ENCODE data around the gene SPRY1. TPM values are rescaled to one million over a fixed set of nuclear protein-coding genes. Genes with fewer than 3 reads are reported as not detected.
A peak's percentile ranks its signal among the peaks of the same experiment; 100 is the strongest.

The SPRY1 gene
- total RNA-seq, 1 experiment from 2014 or later = 76.3 TPM

- no peak for TF ChIP-seq CTCF (conservative IDR thresholded peaks at IDR 0.05)
- WGBS (ENCODE audit: extremely low coverage, insufficient read length, low lambda C conversion rate) = no CpG with 5 or more reads among the region's 3 CpGs
- H2BK120ac ChIP-seq (ENCODE audit: low read depth, low read length, poor library complexity, severe bottlenecking) = no peak overlapping the region
These were observed 15.6 kb upstream of the SPRY1 start for GRCh38 chr4:123380728-123381716.

More at GRCh38 chr4:123380728-123381716, 15.6 kb upstream of the SPRY1 start:
- H2BK15ac ChIP-seq (ENCODE audit: low read depth, low read length) = no peak overlapping the region
- peak overlapping the region; percentile 99 for H2BK20ac ChIP-seq (ENCODE audit: low read depth, low read length, poor library complexity, severe bottlenecking)
- H3K56ac ChIP-seq (ENCODE audit: insufficient read length, low read depth, low read length) = no peak overlapping the region
- H2AK5ac ChIP-seq (ENCODE audit: insufficient read length, low read length) = no peak overlapping the region
- H3K4me1 ChIP-seq (ENCODE audit: insufficient read depth, low read length) = peaks cover 10% of the 10 kb centered on the region; the same call in 1 of the 2 replicates
- no peaks in the 10 kb centered on the region for H3K79me1 ChIP-seq (ENCODE audit: insufficient read depth, low read depth, low read length, poor library complexity, severe bottlenecking)
- no peaks in the 10 kb centered on the region for H3K23me2 ChIP-seq (ENCODE audit: insufficient read length, low read depth, low read length, poor library complexity, severe bottlenecking)
- H3K27me3 ChIP-seq (ENCODE audit: insufficient read depth, low read length) = no peaks in the 10 kb centered on the region
- H4K5ac ChIP-seq (ENCODE audit: insufficient read length, low read depth, low read length) = no peak overlapping the region
- no peaks in the 10 kb centered on the region for H4K20me1 ChIP-seq (ENCODE audit: control insufficient read depth, insufficient read depth, insufficient read length)
- peak overlapping the region; percentile 0 to 29 (median 3) for H3K27ac Mint-ChIP-seq
- no peak overlapping the region for H3K9ac ChIP-seq (ENCODE audit: extremely low read depth, insufficient read length, low read length)
- H3K14ac ChIP-seq (ENCODE audit: insufficient read depth, low read length) = no peak overlapping the region
- no peak overlapping the region for H4K8ac ChIP-seq (replicated peaks; ENCODE audit: insufficient read length, low read depth, low read length)
- no peaks in the 10 kb centered on the region for H3K79me2 ChIP-seq (ENCODE audit: insufficient read depth, low read length)
- peak overlapping the region; percentile 50 for H3K18ac ChIP-seq (ENCODE audit: insufficient read length, low read depth, low read length)
- H3K4me2 ChIP-seq (ENCODE audit: insufficient read depth, insufficient read length, low read length) = no peak overlapping the region
- H4K91ac ChIP-seq (ENCODE audit: insufficient read length, low read depth, low read length) = no peak overlapping the region
- H3K4me3 Mint-ChIP-seq = no peak overlapping the region
- no peak overlapping the region for H2BK5ac ChIP-seq (ENCODE audit: insufficient read length, low read length)
- no peak overlapping the region for H2AFZ ChIP-seq (ENCODE audit: low read length)
- H3K27me3 Mint-ChIP-seq (ENCODE audit: low read depth) = no peaks in the 10 kb centered on the region
- no peak for DNase-seq
- H3K9me3 Mint-ChIP-seq = peaks cover 4% of the 10 kb centered on the region in 2 experiments; a peak in 2 of 5 replicates
- H2BK12ac ChIP-seq (ENCODE audit: insufficient read length, low read depth, low read length) = no peak overlapping the region
- H3K36me3 Mint-ChIP-seq (ENCODE audit: insufficient read depth in 1 of 3, low read depth in 3 of 3) = peaks cover 0 to 9% (median 0%) of the 10 kb centered on the region in 3 experiments; a peak in 3 of 7 replicates
- H3K4ac ChIP-seq (ENCODE audit: low read depth, low read length) = no peak overlapping the region
- H3K9me3 ChIP-seq (ENCODE audit: control insufficient read depth, low read depth, low read length) = no peaks in the 10 kb centered on the region
- peaks cover 55 to 65% of the 10 kb centered on the region in 2 experiments for H3K4me1 Mint-ChIP-seq
- no peak overlapping the region for H3K23ac ChIP-seq (ENCODE audit: insufficient read length, low read depth, low read length)
- no peak overlapping the region for H3T11ph ChIP-seq (ENCODE audit: low read length)
- H3K27ac ChIP-seq (ENCODE audit: insufficient read length, low read depth, low read length) = no peak overlapping the region

Measured in H9 (cell line).